ENCODE measurements around the gene TIPRL. TPM values are rescaled to one million over a fixed set of nuclear protein-coding genes. Genes with fewer than 3 reads are reported as not detected.
"Not testable (repeated sequence)": the region's sequence is repeated elsewhere in the genome, so short reads cannot be mapped to it uniquely, and the experiment has no call there.

Gene TIPRL
- total RNA-seq, 1 donor from 2014 or later: 32.0 TPM

DNA sequence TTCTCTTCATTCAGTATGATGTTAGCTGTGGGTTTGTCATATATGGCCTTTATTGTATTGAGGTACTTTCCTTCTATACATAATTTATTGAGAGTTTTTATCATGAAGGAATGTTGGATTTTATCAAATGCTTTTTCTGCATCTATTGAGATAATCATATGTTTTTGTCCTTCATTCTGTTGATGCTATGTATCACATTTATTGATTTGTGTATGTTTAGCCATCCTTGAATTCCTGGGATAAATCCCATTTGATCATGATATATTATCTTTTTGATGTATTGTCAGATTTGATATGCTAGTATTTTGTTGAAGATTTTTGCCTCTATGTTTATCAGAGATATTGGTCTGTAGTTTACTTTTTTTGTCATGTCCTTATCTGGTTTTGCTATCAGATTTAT, 21.1 kb upstream of the TIPRL start:
- no peak for DNase-seq (ENCODE audit: extremely low read depth, low read depth, low spot score)

DNA sequence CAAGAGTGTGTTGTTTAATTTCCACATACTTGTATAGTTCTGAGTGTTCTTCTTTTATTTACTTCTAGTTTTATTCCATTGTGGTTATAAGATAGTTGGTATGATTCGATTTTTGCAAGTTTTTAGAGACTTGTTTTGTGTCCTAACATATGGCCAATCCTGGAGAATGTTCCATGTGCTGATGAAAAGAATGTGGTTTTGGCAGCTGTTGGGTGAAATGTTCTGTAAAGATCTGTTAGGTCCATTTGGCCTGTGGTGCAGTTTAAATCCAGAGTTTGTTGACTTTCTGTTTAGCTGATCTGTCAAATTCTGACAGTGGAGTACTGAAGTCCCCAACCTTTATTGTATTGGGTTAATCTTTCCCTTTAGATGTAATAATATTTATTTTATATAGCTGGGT, 19.5 kb upstream of the TIPRL start:
- DNase-seq (ENCODE audit: extremely low read depth, low read depth, low spot score): no peak

DNA sequence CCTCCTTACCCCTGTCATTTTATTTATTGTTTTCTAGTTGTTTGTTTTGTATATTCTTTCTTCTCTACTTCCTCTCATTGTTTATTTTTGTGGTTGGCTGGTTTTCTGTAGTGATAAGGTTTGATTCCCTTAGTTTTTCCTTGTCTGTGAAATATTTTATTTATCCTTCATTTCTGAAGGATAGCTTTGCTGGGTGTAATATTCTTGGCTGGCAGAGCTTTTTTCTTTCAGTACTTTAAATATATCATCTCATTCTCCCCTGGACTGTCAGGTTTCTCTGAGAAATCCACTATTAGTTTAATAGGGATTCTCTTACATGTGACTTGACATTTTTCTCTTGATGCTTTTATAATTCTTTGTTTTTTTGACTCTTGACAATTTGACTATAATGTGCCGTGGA, 18.8 kb upstream of the TIPRL start:
- DNase-seq (ENCODE audit: extremely low read depth, low read depth, low spot score): no peak

DNA sequence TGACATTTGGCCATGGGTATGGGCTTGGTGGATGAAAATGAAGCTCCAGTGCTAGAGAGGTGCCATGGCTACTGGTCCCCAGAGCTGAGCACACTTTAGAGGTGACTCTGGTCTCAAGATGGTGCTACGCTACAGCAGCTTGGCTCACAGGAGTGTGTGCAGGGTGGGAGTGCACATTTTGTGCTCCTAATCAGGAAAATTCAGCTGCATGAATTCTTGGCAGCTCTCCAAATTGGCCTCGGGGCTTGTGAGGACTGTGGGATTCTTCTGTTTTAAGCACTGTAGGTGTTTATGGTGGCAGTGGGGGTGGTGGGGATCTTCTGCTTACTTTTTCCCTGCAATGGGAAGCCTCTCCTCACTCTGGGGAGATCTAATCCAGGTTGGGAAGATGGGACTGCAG, 17.3 kb upstream of the TIPRL start:
- DNase-seq (ENCODE audit: extremely low read depth, low read depth, low spot score): no peak

DNA sequence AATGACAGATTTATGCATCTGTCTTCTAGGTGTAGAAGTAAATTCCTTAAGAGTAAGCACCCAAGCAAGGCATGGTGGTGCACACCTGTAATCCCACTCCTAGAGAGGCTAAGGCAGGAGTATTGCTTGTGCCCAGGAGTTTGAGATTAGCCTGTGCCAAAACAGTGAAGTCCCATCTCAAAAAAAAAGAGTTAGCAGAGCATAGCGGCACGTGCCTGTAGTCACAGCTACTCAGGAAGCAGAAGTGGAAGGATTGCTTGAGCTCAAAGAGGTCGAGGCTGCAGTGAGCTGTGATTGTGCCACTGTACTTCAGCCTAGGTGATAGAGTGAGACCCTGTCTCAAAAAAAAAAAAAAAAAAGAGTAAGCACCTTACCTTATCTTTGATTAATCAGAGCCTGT, 15.1 kb upstream of the TIPRL start:
- no peak for DNase-seq (ENCODE audit: extremely low read depth, low read depth, low spot score)

DNA sequence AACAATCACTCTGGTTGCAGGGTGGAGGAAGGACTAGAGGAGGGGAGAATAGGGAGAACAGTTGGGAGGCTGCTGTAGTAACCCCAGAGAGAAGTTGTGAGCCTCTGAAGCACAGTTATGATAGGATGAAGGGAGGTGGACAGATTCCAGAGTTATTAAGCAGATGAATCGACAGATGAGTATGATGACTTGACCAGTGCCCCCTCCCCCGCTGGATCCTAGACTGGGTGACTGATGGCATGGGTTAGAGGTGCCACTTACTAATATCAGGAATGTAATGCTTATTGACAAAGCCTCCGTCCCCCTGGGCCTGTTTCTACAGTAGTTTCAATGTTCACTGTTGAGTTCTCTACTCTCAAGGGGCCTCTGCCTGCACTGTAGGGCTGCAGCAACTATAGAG, 14.0 kb upstream of the TIPRL start:
- no peak for DNase-seq (ENCODE audit: extremely low read depth, low read depth, low spot score)

DNA sequence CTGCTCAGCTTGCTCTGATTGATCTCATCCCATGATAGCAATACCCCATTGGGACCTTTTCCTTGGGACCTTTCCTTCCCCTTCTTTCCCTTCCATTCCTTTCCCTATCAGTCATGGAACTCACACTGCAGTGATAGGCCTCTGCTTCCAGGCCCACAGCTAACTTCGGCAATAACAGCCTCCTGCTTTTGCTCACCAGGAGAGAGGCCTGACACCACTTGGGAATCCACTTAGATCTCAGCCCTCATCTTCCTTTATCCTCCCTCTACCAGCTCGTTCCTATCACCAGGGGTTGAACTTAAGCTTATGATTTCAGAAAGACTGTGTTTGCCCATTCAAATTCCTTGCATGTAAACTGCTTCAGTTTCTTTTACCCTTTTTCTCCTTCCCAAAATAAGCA, 11.0 kb upstream of the TIPRL start:
- DNase-seq (ENCODE audit: extremely low read depth, low read depth, low spot score): no peak

DNA sequence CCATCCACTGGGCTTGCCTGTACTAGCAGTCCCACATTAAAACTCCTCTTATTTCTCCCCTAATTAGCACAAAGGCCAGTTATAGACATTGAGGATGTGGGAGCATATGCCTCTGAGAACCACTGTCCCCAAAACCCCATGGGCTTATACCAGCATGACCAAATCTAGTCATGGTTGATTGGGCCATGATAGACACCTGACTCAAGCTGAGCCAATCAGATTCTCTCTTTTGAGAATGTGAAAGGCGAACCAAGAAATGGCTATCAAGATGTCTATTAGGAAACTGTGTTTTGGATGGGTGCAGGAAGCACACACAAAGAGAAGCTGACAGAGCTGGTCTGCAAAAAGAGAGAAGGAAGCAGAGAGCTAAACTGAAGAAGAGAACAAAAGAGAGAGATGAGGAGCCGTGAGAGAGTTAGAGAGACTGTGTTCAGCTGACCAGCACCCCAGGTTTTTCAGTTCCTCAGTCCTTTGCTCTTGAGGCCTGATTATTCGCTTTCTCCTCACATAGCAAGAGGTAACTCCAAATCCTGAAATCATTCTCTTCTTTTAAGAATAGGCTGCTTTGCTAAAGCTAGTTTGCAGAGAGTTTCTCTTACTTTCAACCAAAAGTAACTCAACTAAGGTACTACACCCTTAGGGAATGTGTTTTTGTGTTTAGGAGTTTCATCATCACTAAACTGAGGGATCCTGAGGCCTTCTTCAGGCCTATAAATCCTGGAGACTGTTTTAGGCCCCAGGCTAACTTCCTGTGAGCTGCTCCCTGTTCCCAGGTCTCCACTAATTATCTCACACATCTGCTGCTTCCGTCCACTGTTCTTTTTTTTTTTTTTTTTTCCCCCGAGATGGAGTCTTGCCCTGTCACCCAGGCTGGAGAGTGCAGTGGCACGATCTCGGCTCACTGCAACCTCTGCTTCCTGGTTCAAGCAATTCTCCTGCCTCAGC, 7.9 kb upstream of the TIPRL start:
- DNase-seq (ENCODE audit: extremely low read depth, low read depth, low spot score): no peak

DNA sequence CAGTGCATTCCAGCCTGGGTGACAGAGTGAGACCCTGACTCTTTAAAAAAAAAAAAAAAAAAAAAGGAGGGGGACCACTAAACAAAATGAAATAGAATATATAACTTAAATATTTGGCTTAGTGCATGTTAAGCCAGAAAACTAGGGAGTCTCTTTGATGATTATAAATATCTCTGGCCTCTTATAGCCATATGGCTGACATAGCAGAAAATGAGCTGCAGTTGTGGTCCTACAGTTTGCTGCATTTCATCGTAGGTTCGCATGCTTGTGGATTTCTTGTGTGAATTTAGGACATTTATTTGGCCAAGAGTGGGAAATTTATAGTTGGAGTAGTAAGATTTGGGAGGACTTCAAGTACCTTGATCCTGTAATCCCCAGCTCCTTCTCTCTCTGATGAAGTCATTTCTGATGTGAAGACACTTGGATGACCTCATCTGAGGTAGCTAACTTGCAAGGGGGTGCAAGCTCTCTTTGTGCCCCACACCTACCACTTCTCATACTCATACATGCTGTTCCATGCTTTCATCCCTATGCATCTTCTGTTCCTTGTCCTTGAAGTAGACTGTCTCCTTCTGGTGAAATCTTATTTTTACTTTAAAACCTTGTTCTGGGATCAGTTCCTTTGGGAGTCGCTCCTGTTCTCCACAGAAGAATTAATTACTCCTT, 6.4 kb upstream of the TIPRL start:
- DNase-seq (ENCODE audit: extremely low read depth, low read depth, low spot score): no peak

DNA sequence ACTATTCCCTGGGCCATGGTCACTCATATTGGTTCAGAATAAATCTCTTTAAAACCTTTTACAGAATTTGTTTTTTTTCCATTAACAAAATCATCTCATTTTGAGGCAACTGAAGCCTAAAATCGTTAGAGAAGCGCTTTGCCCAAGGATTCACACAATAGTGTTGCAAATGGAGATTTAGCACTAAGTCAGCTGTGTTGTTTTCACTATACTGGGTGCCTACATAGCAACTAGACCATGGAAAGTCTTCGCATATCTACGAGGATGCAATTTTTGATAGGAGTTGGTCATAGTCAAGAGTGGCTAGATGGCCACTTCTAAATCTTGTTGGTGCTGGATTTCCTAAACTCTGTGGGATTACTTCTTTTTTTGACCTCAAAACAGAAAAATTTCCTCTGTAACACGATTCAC, 530 bp upstream of the TIPRL start:
- DNase-seq (ENCODE audit: extremely low read depth, low read depth, low spot score): no peak

DNA sequence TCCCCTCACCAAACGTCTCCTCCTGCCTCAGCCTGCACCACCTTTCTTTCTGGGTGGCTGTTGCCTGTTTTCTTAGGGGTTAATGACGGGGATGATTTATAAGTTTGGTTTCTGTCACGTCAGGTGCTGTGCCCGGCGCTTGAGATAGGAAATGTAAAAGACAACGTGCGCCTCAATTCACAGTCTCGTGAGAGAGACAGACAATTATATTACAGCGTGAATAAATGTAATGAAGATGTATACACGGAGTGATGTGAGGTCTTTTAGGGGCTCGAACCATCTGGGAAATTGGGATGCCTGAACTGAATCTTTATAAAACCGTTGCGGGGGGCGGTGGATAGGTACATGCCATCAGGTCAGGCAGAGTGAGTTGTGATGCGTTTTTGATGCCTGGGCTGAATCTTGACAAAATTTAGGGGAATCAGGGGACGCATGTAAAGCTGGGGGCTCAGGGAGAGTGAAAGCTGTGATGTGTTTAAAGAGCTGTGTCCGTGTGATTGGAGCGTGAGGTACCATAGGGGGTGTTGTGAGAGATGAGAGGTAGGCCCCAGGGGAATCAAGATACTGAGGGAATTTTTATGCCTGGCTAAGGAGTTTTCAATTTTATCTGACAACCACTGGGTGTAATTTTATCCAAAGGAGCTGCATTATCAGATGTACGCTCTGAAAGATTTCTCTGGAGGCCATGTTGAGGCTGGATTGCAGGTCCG, 831 bp downstream of the TIPRL start:
- DNase-seq (ENCODE audit: extremely low read depth, low read depth, low spot score): no peak

DNA sequence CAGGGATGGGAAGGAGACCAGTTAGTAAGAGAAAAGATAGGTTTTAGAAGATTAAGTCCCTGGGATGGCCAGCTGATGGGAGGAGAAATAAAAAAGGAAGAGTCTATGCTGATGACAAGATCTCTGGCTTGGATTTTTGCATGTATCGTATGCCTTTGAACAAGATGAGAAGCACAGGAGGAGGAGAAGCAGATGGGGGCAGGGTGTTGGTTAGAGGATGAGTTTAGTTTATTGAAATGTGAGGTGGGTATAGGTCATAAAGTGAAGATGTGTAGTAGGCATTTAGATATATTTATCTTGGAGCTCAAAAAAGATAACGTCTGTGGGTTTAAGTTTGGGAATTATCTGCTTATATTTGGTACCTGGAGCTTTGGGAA, 1.4 kb downstream of the TIPRL start:
- DNase-seq (ENCODE audit: extremely low read depth, low read depth, low spot score): no peak

DNA sequence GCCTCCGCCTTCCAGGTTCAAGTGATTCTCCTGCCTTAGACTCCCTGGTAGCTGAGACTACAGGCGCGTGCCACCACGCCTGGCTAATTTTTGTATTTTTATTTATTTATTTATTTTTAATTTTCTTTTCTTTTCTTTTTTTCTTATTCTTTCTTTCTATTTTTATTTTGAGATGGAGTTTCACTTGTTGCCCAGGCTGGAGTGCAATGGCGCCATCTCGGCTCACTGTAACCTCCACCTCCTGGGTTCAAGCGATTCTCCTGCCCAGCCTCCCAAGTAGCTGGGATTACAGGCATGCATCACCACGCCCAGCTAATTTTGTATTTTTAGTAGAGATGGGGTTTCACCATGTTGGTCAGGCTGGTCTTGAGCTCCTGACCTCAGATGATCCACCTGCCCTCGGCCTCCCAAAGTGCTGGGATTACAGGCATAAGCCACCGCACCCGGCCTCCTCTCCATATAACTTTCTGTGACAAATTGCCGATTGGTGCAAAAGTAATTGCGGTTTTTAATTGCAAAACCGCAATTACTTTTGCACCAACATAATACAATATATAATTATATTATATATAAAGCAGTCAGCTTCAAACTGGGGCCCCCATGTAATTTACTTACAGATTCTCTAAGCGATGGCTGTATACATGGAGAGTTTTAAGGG, 2.4 kb downstream of the TIPRL start:
- DNase-seq (ENCODE audit: extremely low read depth, low read depth, low spot score): not testable (repeated sequence)

DNA sequence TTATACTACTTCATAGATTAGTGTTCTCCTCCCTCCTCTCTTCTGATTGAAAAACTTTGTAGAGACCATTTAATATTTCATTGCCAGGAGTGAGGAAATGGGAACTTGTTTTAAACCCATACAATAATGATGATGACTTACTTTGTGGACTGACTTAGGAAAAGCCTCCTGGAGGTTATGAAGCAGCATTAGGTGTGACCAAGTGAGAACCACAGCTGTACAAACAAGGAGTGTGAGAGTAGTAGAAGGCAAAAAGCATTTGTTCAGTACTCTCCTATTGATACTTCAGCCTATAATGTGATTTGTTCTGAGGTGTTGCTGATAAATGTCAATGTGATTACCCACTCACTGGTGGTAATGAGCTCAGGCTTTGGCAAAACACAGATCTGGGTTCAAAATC, 8.4 kb downstream of the TIPRL start:
- DNase-seq (ENCODE audit: extremely low read depth, low read depth, low spot score): no peak

DNA sequence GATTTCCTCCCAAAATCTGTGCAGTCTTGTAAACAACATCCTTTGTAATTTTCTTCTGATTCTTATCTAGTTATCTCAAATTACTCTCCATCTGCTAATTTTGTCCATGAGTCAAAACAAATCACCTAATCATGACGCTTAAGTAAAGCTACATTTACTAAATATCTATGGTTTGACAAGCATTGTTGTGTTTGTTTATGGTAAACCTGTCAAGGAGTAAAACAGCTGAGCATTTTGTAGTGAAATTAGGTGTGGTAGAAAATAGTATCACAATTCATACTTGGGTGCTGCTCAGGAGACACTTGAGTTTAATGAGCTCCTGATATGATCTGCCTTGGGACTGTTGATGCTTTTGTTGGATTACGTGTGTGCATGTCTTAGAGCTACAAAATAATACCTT, 11.6 kb downstream of the TIPRL start:
- DNase-seq (ENCODE audit: extremely low read depth, low read depth, low spot score): no peak

DNA sequence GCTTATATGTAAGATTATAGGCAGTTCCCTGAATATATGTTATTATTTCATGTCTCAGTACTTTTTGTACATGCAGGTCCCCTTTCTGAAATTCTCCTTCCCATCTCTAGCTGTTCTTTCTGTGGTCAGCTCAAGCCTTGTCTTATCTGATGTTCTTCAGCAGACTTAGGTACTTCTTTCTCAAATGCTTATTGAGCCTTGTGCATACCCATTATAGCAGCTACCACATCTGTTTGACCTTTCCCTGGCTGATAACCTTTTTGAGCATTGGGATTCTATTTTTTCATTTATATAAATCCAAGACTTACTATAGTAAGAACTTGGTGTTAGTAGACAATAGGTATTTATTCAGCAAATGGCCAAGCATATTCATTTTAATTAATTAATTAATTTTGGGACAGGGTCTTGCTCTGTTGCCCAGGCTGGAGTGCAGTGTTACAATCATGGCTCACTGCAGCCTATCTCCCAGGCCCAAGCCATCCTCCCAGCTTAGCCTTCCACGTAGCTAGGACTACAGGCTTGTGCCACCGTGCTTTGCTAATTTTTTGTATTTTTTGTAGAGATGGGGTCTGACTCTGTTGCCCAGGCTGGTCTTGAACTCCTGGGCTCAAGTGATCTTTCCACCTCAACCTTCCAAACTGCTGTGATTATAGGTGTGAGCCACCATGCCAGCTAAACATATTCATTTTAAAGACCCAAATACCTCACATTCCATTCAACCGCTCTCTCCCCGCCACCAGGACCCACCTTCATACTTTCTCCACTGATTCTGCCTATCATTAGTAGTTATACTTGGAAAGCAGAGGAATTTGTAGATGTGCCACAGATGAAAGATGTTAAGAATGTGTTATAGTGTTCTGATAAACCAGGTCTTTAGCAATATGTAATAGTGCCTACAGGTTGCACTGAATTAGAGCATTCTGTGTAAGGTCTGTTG, 16.7 kb downstream of the TIPRL start:
- DNase-seq (ENCODE audit: extremely low read depth, low read depth, low spot score): no peak

DNA sequence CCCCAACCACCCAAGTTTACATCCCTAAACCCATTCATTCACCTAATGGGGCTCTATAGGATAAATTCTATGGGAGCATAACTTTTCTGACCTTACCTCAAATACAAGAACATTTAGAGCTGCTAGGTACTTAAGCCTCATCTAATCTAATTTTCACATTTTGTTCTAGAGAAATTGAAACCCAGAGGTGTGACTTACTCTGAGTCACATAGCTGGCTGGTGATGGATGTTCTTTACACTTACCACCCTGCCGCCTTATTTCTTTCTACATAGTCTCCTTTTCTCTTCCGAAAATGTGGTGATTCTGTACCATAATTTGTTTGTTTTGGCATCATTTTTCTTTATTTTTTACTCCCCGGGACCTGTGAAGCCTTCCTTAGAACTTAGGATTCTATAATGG, 20.3 kb downstream of the TIPRL start:
- DNase-seq (ENCODE audit: extremely low read depth, low read depth, low spot score): no peak

DNA sequence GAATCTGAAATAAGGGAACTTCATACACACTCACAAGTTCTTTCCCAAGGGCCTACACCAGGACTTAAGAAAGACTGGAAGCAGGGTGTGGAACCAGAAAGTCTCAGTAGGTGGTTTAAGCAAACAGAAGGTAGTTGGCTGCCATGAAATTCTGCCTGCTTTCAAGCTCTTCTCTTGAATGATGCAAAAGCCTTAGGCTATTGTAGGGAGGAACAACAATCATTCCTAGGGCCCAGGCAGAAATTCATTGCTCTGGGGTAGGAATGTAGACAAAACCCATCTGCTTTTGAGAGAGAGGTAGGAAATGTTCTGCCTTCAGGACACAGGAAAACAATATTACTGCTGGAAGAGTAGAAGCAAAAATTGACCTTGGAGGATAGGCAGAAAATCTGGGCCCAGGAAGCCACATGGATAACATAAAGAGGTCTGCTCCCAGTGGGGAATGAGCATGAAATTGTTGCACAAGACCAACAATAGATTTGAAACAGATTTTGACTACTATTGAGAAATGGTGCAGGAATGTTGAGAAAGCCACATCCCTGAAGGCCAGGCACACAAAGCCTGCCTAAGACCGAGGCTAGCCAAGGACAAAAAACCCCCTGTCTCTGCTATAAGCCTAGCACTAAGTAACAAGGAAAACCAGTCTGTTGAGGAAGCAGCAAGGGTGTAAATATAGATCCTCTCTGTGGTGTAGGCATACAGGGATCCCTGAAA, 24.3 kb downstream of the TIPRL start:
- DNase-seq (ENCODE audit: extremely low read depth, low read depth, low spot score): no peak

DNA sequence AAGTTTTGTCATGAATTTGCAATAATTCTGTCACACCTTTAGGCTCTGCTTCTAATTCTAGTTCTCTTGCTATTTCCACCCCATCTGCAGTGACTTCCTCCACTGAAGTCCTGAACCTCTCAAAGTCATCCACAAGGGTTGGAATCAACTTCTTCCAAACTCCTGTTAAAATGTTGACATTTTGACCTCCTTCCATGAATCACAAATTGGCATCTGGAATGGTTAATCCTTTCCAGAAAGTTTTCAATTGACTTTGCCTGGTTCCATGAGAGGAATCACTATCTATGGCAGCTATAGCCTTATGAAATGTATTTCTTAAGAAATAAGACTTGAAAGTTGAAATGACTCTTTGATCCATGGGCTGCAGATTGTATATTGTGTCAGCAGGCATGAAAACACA, 27.3 kb downstream of the TIPRL start:
- DNase-seq (ENCODE audit: extremely low read depth, low read depth, low spot score): no peak
